HEK293 (cell line): ENCODE measurements around the gene DES.

ENCODE experiments used
- CTCF ChIP-seq: fragments of 450-650 bp; formaldehyde crosslinking; IDR thresholded peaks from 2 replicates; pipeline ENCODE4 v1.5.1; 2016; ENCODE audit warnings: missing biosample characterization, missing genetic modification characterization
- HOXA7 ChIP-seq: sonication (generic); formaldehyde crosslinking; IDR thresholded peaks from 2 replicates; pipeline ENCODE4 v1.8.1; 2022; ENCODE audit warnings: missing genetic modification reagents, borderline replicate concordance
- ZNF157 ChIP-seq: fragments of 450-650 bp; formaldehyde crosslinking; IDR thresholded peaks from 2 replicates; pipeline ENCODE4 v1.5.1; 2016; ENCODE audit warnings: missing biosample characterization, missing genetic modification characterization
- ZNF174 ChIP-seq: fragments of 450-650 bp; formaldehyde crosslinking; IDR thresholded peaks from 2 replicates; pipeline ENCODE4 v1.5.0; 2017; ENCODE audit warnings: missing biosample characterization, mild to moderate bottlenecking, missing genetic modification characterization
- ZNF175 ChIP-seq: fragments of 450-650 bp; formaldehyde crosslinking; IDR thresholded peaks from 2 replicates; pipeline ENCODE4 v1.5.1; 2016; ENCODE audit warnings: missing biosample characterization, missing genetic modification characterization
- ZNF473 ChIP-seq: fragments of 450-650 bp; formaldehyde crosslinking; IDR thresholded peaks from 2 replicates; pipeline ENCODE4 v1.5.1; 2017; ENCODE audit warnings: missing biosample characterization, missing genetic modification characterization
- ZNF776 ChIP-seq: fragments of 450-650 bp; formaldehyde crosslinking; IDR thresholded peaks from 2 replicates; pipeline ENCODE4 v1.5.0; 2017; ENCODE audit warnings: missing biosample characterization, missing genetic modification characterization, borderline replicate concordance
- ZSCAN18 ChIP-seq: fragments of 450-650 bp; formaldehyde crosslinking; IDR thresholded peaks from 2 replicates; pipeline ENCODE4 v1.5.1; 2016; ENCODE audit warnings: missing biosample characterization, missing genetic modification characterization
- TF ChIP-seq, protein P1 (sequence below): fragments of 450-650 bp; formaldehyde crosslinking; IDR thresholded peaks from 2 replicates; pipeline ENCODE4 v1.5.1; 2016; ENCODE audit warnings: missing biosample characterization, missing genetic modification characterization

- TF ChIP-seq ZNF157 (tag by site-specific recombination) = no peak
- no peak for TF ChIP-seq ZNF473 (tag by site-specific recombination)
- TF ChIP-seq, protein P1, sequence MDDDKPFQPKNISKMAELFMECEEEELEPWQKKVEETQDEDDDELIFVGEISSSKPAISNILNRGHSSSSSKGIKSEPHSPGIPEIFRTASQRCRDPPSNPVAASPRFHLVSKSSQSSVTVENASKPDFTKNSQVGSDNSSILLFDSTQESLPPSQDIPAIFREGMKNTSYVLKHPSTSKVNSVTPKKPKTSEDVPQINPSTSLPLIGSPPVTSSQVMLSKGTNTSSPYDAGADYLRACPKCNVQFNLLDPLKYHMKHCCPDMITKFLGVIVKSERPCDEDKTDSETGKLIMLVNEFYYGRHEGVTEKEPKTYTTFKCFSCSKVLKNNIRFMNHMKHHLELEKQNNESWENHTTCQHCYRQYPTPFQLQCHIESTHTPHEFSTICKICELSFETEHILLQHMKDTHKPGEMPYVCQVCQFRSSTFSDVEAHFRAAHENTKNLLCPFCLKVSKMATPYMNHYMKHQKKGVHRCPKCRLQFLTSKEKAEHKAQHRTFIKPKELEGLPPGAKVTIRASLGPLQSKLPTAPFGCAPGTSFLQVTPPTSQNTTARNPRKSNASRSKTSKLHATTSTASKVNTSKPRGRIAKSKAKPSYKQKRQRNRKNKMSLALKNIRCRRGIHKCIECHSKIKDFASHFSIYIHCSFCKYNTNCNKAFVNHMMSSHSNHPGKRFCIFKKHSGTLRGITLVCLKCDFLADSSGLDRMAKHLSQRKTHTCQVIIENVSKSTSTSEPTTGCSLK (tag by site-specific recombination) = no peak
- no peak for TF ChIP-seq ZNF175 (tag by site-specific recombination)
- no peak for TF ChIP-seq ZNF776
- no peak for TF ChIP-seq CTCF (tag by site-specific recombination)
- TF ChIP-seq ZSCAN18 (tag by site-specific recombination) = no peak
- no peak for TF ChIP-seq ZNF174 (tag by site-specific recombination)
- TF ChIP-seq HOXA7 (CRISPR knock-in tag) = no peak
Measured at GRCh38 chr2:219405958-219406860, 12.0 kb upstream of the DES start.
